DND-41 (cell line): ENCODE results near the gene TCEA2.

Source experiments
- CTCF ChIP-seq: IDR thresholded peaks from 2 replicates; pipeline ENCODE4 v1.5.1; 2012; ENCODE audit warnings: borderline replicate concordance, low read length, moderate library complexity, mild to moderate bottlenecking; ENCODE audit not compliant: poor library complexity, severe bottlenecking; ENCODE audit errors: extremely low read depth
- EZH2 ChIP-seq: IDR thresholded peaks from 3 replicates; pipeline ENCODE4 v1.6.1; 2012; ENCODE audit warnings: borderline replicate concordance, low read depth, mild to moderate bottlenecking, moderate library complexity, low read length, inconsistent platforms; ENCODE audit not compliant: severe bottlenecking

- TF ChIP-seq CTCF = no peak
- no peak for TF ChIP-seq EZH2
Measured at GRCh38 chr20:64107736-64108457, 44.9 kb downstream of the TCEA2 start.
